Colonic mucosa (tissue), 4 donors: Measurements from ENCODE around the gene COX19. TPM values are rescaled to one million over a fixed set of nuclear protein-coding genes. Genes with fewer than 3 reads are reported as not detected.

ENCODE experiments used
- DNase-seq: peaks from one replicate; pipeline ENCODE4 v3.0.0-alpha.2; 2020
- H3K27ac ChIP-seq: fragments of 200-600 bp; one replicate; pipeline ENCODE4 v1.8.0; 2021
- H3K27me3 ChIP-seq: fragments of 200-600 bp; one replicate; pipeline ENCODE4 v1.8.0; 2021
- H3K36me3 ChIP-seq: fragments of 200-600 bp; one replicate; pipeline ENCODE4 v1.8.0; 2021
- H3K4me1 ChIP-seq: fragments of 200-600 bp; one replicate; pipeline ENCODE4 v1.8.0; 2021; ENCODE audit warnings: mild to moderate bottlenecking
- H3K4me3 ChIP-seq: fragments of 200-600 bp; one replicate; pipeline ENCODE4 v1.8.0; 2021
- H3K9ac ChIP-seq, 2 donors: one replicate each; pipeline ENCODE4 v1.7.0; 2013; ENCODE audit warnings: control low read depth in 2 of 2, low read depth in 2 of 2, low read length in 2 of 2
- H3K9me3 ChIP-seq: fragments of 200-600 bp; one replicate; pipeline ENCODE4 v1.8.0; 2021
- intact Hi-C: fragments of 100-400 bp; cut with DNase I; formaldehyde crosslinking; loops from one replicate; pipeline ENCODE4 v1.14.1; 2022
- total RNA-seq, 2 donors: library from RNA; stranded (reverse); fragmentation: NEBNext Ultra II Directional in 1 of 2; extraction: Animal tissue kit (Norgen Biotek cat#: 25700) in 1 of 2; gene quantifications; one replicate each; pipeline ENCODE4 v1.2.1, GENCODE V29; 2021
- TF ChIP-seq, protein P1 (sequence below): fragments of 200-600 bp; IDR thresholded peaks from one replicate; pipeline ENCODE4 v1.8.0; 2022; ENCODE audit warnings: antibody characterized with exemption, mild to moderate bottlenecking
- donor health status: healthy.
- donor health status: DM: no; HTN: no; CAD: no.
- donor health status: DM: no; HTN: no; CAD: no.

Gene COX19
- total RNA-seq, 2 donors from 2014 or later: 11.6 to 16.5 TPM

DNA sequence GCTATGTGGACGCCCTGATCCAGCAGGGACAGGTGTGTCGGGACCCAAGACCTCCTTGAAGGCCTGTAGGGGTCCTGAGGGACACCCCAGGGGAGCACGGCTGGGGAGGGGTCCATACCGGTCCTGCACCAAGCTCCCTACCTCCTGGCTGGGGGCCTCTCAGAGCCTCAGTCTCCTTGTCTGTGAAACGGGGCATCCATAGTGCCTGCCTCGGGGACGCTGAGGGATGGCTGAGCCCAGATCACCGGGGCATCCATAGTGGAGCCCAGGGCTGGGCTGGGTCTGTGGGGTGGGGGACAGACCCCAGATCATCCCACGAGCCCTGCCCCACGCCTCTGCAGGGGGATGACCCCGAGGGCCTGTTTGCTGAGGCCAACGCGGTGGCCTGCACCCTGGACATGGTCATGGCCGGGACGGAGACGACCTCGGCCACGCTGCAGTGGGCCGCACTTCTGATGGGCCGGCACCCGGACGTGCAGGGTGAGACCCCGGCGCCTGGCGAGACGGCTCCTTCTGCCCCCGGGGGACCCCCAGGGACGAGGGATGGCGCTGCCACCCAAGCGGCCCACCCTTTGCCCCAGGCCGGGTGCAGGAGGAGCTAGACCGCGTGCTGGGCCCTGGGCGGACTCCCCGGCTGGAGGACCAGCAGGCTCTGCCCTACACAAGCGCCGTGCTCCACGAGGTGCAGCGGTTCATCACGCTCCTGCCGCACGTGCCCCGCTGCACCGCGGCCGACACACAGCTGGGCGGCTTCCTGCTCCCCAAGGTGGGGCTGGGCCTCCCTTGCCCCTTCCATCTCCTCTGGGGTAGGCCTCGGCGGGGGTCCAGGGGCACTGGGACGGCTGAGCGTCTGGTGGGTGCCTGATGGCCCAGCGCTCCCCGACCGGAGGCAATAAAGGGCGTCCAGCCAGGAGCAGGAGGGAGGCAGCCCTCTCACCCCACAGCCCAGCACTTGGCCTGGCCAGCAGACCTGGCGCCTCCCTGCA, 11.7 kb upstream of the COX19 start:
- no peak overlapping the region for H3K4me3 ChIP-seq
- no peaks in the 10 kb centered on the region for H3K36me3 ChIP-seq
- H3K9ac ChIP-seq: no peak overlapping the region
- DNase-seq: no peak
- TF ChIP-seq, protein P1, sequence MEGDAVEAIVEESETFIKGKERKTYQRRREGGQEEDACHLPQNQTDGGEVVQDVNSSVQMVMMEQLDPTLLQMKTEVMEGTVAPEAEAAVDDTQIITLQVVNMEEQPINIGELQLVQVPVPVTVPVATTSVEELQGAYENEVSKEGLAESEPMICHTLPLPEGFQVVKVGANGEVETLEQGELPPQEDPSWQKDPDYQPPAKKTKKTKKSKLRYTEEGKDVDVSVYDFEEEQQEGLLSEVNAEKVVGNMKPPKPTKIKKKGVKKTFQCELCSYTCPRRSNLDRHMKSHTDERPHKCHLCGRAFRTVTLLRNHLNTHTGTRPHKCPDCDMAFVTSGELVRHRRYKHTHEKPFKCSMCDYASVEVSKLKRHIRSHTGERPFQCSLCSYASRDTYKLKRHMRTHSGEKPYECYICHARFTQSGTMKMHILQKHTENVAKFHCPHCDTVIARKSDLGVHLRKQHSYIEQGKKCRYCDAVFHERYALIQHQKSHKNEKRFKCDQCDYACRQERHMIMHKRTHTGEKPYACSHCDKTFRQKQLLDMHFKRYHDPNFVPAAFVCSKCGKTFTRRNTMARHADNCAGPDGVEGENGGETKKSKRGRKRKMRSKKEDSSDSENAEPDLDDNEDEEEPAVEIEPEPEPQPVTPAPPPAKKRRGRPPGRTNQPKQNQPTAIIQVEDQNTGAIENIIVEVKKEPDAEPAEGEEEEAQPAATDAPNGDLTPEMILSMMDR: no peak
- no peaks in the 10 kb centered on the region for H3K9me3 ChIP-seq
- H3K4me1 ChIP-seq: peaks cover 11% of the 10 kb centered on the region
- no peaks in the 10 kb centered on the region for H3K27me3 ChIP-seq
- intact Hi-C loops: no loop called here
- no peak overlapping the region for H3K27ac ChIP-seq

DNA sequence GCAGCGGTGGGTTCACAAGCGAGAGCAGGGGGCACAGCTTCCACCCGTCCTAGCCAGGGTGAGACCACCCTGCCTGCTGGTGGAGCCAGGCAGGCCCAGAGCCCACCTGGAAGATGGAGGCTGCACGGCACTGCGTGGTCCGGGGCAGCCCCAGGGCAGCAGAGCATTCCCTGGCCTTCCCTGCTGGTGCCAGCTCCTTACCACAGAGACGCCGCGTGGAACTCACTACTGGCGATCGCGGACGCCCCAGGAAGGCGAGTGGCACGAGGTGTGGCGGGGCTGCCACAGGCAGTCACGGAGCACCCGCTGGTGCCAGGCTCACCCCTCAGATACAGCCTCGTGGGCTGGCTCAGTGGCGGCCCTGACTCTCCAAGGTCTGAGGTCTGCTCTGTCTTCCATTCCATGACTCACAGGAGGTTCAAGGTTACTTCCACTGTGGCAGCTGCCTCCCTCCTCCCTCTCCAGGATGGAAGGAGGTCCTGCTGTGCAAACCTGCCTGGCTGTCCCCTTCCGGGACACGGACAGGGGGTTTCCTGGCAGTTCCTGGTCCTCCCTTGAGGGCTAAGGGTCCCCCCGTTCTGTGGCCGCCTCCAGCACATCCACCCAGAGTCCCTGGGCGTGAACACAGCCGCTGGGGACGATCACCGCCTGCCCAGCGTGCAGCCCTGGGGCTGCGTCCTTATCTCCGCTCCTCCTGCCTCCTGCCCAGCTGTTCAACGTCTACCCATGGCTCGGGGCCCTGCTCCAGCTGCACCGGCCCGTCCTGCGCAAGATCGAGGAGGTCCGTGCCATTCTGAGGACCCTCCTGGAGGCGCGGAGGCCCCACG, 10.8 kb upstream of the COX19 start:
- Histone ChIP-seq H3K27ac (no peak overlapping the region), H3K4me3 (no peak overlapping the region)

DNA sequence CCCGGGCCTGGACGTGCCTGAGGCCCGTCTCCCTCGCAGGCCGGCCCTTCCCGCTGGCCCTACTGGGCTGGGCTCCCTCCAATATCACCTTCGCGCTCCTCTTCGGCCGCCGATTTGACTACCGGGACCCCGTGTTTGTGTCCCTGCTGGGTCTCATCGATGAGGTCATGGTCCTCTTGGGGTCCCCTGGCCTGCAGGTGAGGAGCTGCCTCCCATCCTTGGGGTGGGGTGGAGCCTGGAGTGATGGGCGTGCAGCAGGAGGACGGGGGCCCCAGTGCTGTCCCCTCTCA, 9.7 kb upstream of the COX19 start:
- Histone ChIP-seq H3K9ac (no peak overlapping the region), H3K27ac (no peak overlapping the region), H3K27me3 (no peaks in the 10 kb centered on the region), H3K4me3 (no peak overlapping the region), H3K36me3 (no peaks in the 10 kb centered on the region), H3K4me1 (peaks cover 11% of the 10 kb centered on the region), H3K9me3 (no peaks in the 10 kb centered on the region)
- intact Hi-C loops: no loop called here
- TF ChIP-seq, protein P1: no peak
- DNase-seq: no peak

More for the DNA sequence above, 10.8 kb upstream of the COX19 start:
- TF ChIP-seq, protein P1: no peak
- intact Hi-C loops: no loop called here
- H3K9me3 ChIP-seq: no peaks in the 10 kb centered on the region
- H3K27me3 ChIP-seq: no peaks in the 10 kb centered on the region
- DNase-seq: no peak
- H3K36me3 ChIP-seq: no peaks in the 10 kb centered on the region
- H3K9ac ChIP-seq: peak overlapping the region in 1 of 2 donors; percentile 12
- peaks cover 11% of the 10 kb centered on the region for H3K4me1 ChIP-seq

DNA sequence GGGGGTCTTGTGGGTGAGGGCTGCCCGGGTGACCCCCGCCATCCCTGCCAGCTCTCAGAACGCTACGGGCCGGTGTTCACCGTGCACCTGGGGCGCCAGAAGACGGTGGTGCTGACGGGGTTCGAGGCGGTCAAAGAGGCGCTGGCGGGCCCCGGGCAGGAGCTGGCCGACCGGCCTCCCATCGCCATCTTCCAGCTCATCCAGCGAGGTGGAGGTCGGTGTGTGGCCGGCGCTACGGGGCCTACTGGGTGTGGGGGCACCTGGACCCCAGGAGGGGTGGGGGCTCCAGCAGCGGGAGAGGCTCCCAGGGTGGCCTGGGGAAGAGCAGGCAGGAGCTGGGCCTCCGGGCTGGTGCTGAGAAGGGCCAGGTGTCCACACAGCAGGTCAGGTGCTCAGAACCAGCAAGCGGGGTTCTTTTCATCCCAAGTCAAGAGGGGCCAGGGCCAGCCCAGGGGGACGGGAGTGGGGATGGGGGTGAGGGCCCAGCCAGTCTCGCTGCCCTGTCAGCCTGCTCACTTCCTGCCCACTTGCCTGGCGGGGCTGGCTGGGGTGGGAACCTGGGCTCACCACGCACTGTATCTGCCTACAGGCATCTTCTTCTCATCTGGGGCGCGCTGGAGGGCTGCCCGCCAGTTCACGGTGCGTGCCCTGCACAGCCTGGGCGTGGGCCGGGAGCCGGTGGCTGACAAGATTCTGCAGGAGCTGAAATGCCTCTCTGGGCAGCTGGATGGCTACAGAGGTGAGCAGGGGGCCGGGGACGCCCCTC, 9.2 kb upstream of the COX19 start:
- TF ChIP-seq, protein P1: no peak
- no peak for DNase-seq
- intact Hi-C loops: no loop called here
- Histone ChIP-seq H3K9ac (no peak overlapping the region), H3K27ac (no peak overlapping the region), H3K4me1 (peaks cover 11% of the 10 kb centered on the region), H3K9me3 (no peaks in the 10 kb centered on the region), H3K27me3 (no peaks in the 10 kb centered on the region), H3K4me3 (no peak overlapping the region), H3K36me3 (no peaks in the 10 kb centered on the region)

- Histone ChIP-seq H3K4me3 (no peak overlapping the region), H3K4me1 (peaks cover 10% of the 10 kb centered on the region), H3K9me3 (no peaks in the 10 kb centered on the region), H3K27ac (no peak overlapping the region), H3K36me3 (no peaks in the 10 kb centered on the region), H3K27me3 (no peaks in the 10 kb centered on the region), H3K9ac (peak overlapping the region in 1 of 2 donors; percentile 12)
- TF ChIP-seq, protein P1: no peak
- no peak for DNase-seq
- intact Hi-C loops: no loop called here
Observed at GRCh38 chr7:983616-984071, 8.3 kb upstream of the COX19 start.
